Thyroid gland (tissue), 4 donors: ENCODE results near the gene TNRC18. TPM values are rescaled to one million over a fixed set of nuclear protein-coding genes. Genes with fewer than 3 reads are reported as not detected.

Experiments used
- DNase-seq, 2 donors: peaks; one replicate each; pipeline ENCODE4 v3.0.0-alpha.2; 2019
- H3K27ac ChIP-seq, 3 donors: fragments of 200-600 bp; sonication (generic); 1 replicate in 2 of 3; 2 replicates in 1 of 3; pipeline ENCODE4 v1.5.1; 2016 to 2019; ENCODE audit warnings: mild to moderate bottlenecking in 1 of 3, moderate library complexity in 1 of 3
- H3K27me3 ChIP-seq: fragments of 200-600 bp; sonication (generic); one replicate; pipeline ENCODE4 v1.5.1; 2019
- H3K36me3 ChIP-seq, 2 donors: fragments of 200-600 bp; sonication (generic); one replicate each; pipeline ENCODE4 v1.5.1; 2016 to 2019
- H3K4me1 ChIP-seq, 2 donors: fragments of 200-600 bp; sonication (generic); one replicate each; pipeline ENCODE4 v1.5.1; 2017 to 2019
- H3K4me3 ChIP-seq, 3 donors: fragments of 200-600 bp; sonication (generic); replicated peaks in 1 of 3; 1 replicate in 2 of 3; 2 replicates in 1 of 3; pipeline ENCODE4 v1.5.1; 2016; ENCODE audit warnings: mild to moderate bottlenecking in 1 of 3
- H3K9me3 ChIP-seq: fragments of 200-600 bp; sonication (generic); one replicate; pipeline ENCODE4 v1.5.1; 2017
- POLR2A ChIP-seq, 2 donors: fragments of 450-650 bp; IDR thresholded peaks; one replicate each; pipeline ENCODE4 v1.6.1; 2017; ENCODE audit warnings: antibody characterized with exemption in 2 of 2, mild to moderate bottlenecking in 2 of 2, moderate library complexity in 1 of 2
- WGBS, 2 donors: methylation state at CpG; one replicate each; pipeline ENCODE4 v1.1.5; 2017; 5-methylcytosine and 5-hydroxymethylcytosine counted together
- intact Hi-C: fragments of 100-400 bp; cut with DNase I; formaldehyde crosslinking; loops from one replicate; pipeline ENCODE4 v1.15.1; 2023
- total RNA-seq, 4 donors: library from RNA; depleted of rRNA; stranded (reverse); fragments of >200 nt; gene quantifications; one replicate each; pipeline ENCODE4 v1.2.3, GENCODE V29; 2016
- TF ChIP-seq, protein P1 (sequence below), 6 experiments: fragments of 200-600 bp in 3 of 6; fragments of 450-650 bp in 3 of 6; sonication (generic) in 3 of 6; IDR thresholded peaks; one replicate each; pipeline ENCODE4 v1.5.1; 2016 to 2019; ENCODE audit warnings: antibody characterized with exemption in 6 of 6, mild to moderate bottlenecking in 2 of 6, inconsistent platforms in 1 of 6, moderate library complexity in 1 of 6

Gene TNRC18
- total RNA-seq, 4 donors from 2014 or later, result 47.0 to 173 (median 94.8) TPM

DNA sequence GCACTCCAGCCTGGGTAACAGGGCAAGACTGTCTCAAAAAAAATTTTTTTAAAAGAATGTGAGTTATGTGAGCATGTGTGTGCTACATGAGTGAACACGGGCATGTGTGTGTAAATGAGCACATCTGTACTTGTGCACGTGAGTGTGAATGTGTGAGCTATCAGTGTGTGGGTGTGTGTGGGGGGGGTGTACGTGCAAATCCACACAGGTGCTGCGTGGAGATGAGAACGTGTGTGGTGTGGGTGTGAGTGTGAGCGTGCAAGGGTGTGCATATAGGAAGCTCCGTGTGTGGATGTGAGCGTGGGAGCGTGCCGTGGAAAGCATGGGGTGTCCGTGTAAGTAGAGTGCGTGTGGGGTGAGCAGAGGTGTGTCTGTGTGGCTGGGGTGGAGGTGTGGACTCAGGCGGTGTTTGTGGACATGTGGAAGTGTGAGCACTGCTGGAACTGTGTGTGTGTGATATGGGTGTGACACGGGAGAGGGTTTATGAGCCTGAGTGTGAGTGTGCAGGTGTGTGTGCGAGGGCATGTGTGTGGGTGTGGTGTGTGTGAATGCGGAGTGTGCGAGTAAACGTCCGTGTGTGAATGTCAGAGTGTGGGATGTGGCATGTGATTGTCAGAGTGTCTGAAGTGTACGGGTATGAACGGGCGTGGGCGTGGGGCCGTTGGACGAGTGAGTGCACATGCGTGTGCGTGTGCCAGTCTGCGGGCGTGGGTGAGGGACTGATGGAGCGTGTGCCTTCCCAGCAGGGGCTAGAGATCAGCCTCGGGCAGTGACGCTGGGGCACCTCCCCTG is 45.9 kb upstream of the TNRC18 start:
- intact Hi-C loops, result no loop called here
- no peak overlapping the region for H3K4me3 ChIP-seq
- H3K27ac ChIP-seq, result no peak overlapping the region
- DNase-seq, result no peak
- no peaks in the 10 kb centered on the region for H3K36me3 ChIP-seq
- no peaks in the 10 kb centered on the region for H3K4me1 ChIP-seq
- WGBS, 2 donors, result 92 to 95% methylated on average over 29 to 30 of the region's 32 CpGs
- H3K27me3 ChIP-seq, result no peaks in the 10 kb centered on the region
- no peak for TF ChIP-seq POLR2A (IDR thresholded peaks at IDR 0.05)
- TF ChIP-seq, protein P1, sequence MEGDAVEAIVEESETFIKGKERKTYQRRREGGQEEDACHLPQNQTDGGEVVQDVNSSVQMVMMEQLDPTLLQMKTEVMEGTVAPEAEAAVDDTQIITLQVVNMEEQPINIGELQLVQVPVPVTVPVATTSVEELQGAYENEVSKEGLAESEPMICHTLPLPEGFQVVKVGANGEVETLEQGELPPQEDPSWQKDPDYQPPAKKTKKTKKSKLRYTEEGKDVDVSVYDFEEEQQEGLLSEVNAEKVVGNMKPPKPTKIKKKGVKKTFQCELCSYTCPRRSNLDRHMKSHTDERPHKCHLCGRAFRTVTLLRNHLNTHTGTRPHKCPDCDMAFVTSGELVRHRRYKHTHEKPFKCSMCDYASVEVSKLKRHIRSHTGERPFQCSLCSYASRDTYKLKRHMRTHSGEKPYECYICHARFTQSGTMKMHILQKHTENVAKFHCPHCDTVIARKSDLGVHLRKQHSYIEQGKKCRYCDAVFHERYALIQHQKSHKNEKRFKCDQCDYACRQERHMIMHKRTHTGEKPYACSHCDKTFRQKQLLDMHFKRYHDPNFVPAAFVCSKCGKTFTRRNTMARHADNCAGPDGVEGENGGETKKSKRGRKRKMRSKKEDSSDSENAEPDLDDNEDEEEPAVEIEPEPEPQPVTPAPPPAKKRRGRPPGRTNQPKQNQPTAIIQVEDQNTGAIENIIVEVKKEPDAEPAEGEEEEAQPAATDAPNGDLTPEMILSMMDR (IDR thresholded peaks at IDR 0.05), result no peak
- H3K9me3 ChIP-seq, result no peaks in the 10 kb centered on the region

DNA sequence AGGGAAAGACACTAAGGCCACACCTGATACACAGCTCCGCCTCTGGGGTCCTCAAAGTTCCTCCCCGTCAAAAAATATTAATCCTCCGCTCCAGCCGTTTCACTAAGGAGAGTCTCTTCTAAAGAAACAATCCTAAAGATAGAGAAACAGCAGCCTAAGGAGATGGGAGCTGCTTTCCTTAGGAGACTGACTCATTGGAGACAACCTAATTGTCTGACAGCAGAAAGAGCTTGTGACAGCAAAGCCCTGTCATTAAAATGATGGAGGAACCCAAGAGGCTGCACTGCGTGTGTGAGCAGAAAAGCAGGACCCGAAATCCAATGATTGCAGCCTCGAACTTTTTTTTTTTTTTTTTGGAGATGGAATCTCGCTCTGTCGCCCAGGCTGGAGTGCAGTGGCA is 44.0 kb upstream of the TNRC18 start:
- Histone ChIP-seq H3K27me3 (no peaks in the 10 kb centered on the region), H3K9me3 (no peaks in the 10 kb centered on the region), H3K27ac (no peak overlapping the region), H3K4me3 (no peak overlapping the region), H3K36me3 (no peaks in the 10 kb centered on the region), H3K4me1 (no peaks in the 10 kb centered on the region)
- WGBS, 2 donors, result 79 to 85% methylated on average over 9 of the region's 9 CpGs
- intact Hi-C loops, result no loop called here
- no peak for DNase-seq
- no peak for TF ChIP-seq POLR2A (IDR thresholded peaks at IDR 0.05)
- TF ChIP-seq, protein P1 (IDR thresholded peaks at IDR 0.05), result no peak

DNA sequence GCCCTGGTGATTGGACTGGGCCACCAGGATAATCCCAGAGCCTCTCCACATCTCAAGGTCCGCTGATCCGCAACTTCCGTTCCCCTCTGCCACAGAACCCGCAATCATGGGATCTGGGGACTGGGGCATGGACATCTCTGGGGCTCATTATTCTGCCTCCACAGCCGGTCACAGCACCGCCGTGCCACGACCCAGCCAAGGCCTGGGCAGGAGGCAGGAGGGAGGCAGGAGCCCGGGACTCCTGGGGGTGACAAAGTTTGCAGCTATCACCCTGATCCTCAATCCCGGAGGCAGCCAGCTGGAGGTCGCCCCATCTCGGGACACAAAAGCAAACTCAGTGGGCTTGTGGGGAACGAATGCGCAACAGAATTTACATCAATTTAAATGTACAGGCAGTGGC is 42.9 kb upstream of the TNRC18 start:
- Histone ChIP-seq H3K27ac (no peak overlapping the region), H3K36me3 (no peaks in the 10 kb centered on the region), H3K9me3 (no peaks in the 10 kb centered on the region), H3K4me1 (no peaks in the 10 kb centered on the region), H3K4me3 (no peak overlapping the region), H3K27me3 (no peaks in the 10 kb centered on the region)
- intact Hi-C loops, result no loop called here
- WGBS, 2 donors, result 94 to 95% methylated on average over 14 of the region's 14 CpGs
- no peak for DNase-seq
- TF ChIP-seq, protein P1 (IDR thresholded peaks at IDR 0.05), result no peak
- no peak for TF ChIP-seq POLR2A (IDR thresholded peaks at IDR 0.05)

DNA sequence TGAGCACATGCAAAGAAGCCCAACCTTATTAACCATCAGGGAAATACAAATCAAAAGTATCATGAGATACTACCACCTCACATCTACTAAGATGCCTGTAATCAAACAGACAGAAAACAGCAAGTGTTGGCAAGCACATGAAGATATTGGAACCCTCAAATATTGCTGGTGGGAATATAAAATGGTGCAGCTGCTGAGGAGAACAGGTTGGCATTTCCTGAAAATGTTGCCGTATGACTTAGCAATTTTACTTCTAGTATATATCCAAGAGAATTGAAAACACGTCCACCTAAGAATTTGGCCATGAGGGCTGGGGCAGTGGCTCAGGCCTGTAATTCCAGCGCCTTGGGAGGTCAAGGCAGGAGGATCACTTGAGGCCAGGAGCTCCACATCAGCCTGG is 39.4 kb upstream of the TNRC18 start:
- no peaks in the 10 kb centered on the region for H3K4me1 ChIP-seq
- intact Hi-C loops, result no loop called here
- H3K27me3 ChIP-seq, result no peaks in the 10 kb centered on the region
- no peak overlapping the region for H3K4me3 ChIP-seq
- H3K27ac ChIP-seq, result no peak overlapping the region
- DNase-seq, result no peak
- TF ChIP-seq, protein P1 (IDR thresholded peaks at IDR 0.05), result no peak
- TF ChIP-seq POLR2A (IDR thresholded peaks at IDR 0.05), result no peak
- no peaks in the 10 kb centered on the region for H3K9me3 ChIP-seq
- no peaks in the 10 kb centered on the region for H3K36me3 ChIP-seq
- 63 to 64% methylated on average over 3 of the region's 3 CpGs for WGBS, 2 donors

DNA sequence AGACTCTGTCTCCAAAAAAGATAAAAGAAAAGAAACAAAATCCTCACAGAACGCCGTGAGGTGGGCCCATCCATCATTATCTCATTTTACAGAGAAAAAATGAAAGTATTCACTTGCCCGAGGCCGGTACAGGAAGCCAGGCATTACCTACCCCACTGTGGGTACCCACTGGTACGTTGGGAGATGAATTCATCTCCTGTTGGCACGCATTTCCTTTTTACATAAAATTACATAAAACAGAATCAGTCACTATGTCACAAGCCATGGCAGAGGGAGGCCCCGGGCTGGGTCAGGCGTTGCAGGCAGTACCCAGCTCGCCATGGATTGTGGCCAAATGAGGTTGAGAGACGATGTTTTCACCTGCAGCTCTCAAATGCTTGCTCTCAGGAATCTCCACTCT is 38.6 kb upstream of the TNRC18 start:
- Histone ChIP-seq H3K27ac (no peak overlapping the region), H3K4me3 (no peak overlapping the region), H3K4me1 (no peaks in the 10 kb centered on the region), H3K9me3 (no peaks in the 10 kb centered on the region), H3K36me3 (no peaks in the 10 kb centered on the region), H3K27me3 (no peaks in the 10 kb centered on the region)
- 82 to 85% methylated on average over 10 of the region's 10 CpGs for WGBS, 2 donors
- TF ChIP-seq, protein P1 (IDR thresholded peaks at IDR 0.05), result no peak
- TF ChIP-seq POLR2A (IDR thresholded peaks at IDR 0.05), result no peak
- intact Hi-C loops, result no loop called here
- no peak for DNase-seq
